Measurements from ENCODE around the gene GATB. TPM values are rescaled to one million over a fixed set of nuclear protein-coding genes. Genes with fewer than 3 reads are reported as not detected.

GATB gene, protein sequence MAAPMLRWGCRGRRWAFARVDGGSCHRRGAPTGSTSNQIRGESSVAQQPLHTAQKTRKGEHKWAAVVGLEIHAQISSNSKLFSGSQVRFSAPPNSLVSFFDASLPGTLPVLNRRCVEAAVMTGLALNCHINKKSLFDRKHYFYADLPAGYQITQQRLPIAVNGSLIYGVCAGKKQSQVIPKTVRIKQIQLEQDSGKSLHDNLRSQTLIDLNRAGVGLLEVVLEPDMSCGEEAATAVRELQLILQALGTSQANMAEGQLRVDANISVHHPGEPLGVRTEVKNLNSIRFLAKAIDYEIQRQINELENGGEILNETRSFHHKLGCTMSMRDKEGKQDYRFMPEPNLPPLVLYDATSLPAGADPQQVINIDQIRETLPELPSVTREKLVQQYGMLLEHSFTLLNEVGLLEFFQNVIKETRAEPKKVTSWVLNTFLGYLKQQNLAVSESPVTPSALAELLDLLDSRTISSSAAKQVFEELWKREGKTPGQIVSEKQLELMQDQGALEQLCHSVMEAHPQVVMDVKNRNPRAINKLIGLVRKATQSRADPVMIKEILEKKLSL
- total RNA-seq: 15.8 and 17.2 TPM in 2 replicates

DNA sequence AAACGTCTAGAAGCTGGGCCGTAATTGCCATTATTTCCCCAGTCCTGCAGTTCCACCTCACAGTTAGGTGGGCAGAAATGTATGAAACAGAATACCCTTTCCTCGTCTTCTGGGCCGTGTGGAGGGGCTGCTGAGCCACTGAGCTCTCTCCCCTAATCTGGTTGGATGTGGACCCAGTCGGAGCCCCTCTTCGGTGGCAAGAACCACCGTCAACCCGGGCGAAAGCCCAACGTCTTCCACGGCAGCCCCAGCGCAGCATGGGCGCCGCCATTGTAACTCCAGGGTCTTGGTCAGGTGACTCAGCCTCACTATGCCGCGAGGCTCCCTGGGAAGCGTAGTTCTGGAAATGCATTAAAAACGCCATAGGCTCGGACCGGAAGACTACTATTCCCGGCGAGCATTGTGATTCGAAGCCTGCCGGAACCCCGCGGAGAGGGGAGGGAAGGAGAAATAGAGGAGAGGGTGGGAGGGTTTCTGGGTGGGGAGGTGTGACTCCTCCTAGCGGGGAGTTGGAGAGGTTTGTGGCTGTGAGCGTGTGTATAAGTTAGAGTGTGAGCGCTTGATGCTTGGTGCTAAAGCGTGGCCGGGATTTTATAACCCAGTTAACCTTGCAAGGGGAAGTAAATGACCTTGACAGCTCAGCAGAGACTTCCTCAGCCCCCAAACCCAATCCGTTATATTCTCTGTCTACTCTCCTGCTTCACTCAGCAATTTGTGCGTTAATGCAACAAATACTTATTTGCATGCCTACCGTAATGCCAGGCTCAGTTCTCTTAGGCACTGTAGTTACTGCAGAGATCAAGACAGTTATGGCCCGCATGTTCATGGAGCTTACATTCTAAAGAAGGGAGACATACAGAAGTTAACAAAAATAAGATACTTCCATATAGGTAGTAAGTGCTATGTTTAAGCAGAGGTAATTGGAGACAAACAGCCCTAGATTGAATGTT is at the start of gene GATB:
Gene GATB, minus strand, starts transcription at position 296 of the 950 bp plus-strand sequence. Its CDS starts 25 bp downstream, at position 271.

Data from smooth muscle cell of bladder (primary cell).